Measurements from ENCODE around the gene EBLN2.

EBLN2 gene

DNA sequence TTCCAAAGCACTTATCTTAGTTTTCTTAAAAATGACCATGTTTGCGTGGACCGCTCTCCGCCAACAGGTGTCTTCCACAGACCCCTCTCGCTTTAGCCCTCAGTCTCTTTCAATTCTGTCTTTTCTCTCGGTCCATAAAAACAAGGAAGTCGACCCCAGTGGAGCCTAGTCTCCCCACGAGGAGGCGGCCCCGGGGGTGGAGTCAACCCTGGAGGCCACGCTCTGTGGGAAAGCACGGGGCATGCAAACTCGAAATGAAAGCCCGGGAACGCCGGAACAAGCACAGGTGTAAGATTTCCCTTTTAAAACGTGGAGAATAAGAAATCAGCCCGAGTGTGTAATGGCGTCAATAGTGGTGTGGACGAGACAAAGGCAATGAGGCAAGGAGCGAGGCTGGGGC, 49.1 kb downstream of the EBLN2 start:
- Histone ChIP-seq H3K9me3 (ENCODE audit: control insufficient read depth, low read depth, low read length) (no peaks in the 10 kb centered on the region), H3K36me3 (ENCODE audit: control insufficient read depth, low read depth, low read length) (no peaks in the 10 kb centered on the region), H3K27ac (ENCODE audit: low read length) (no peak overlapping the region), H3K27me3 (ENCODE audit: control insufficient read depth, insufficient read depth, low read length) (no peaks in the 10 kb centered on the region), H3K4me1 (ENCODE audit: control insufficient read depth, low read depth, low read length) (no peaks in the 10 kb centered on the region), H3K4me3 (ENCODE audit: low read length) (no peak overlapping the region), H3K9ac (ENCODE audit: low read length) (no peak overlapping the region)

Data from iPS-18a (cell line).